MM.1S (cell line): Measurements from ENCODE around the gene ATN1.

ENCODE experiments used
- DNase-seq: peaks from one replicate; pipeline ENCODE4 v3.0.0-alpha.2; 2015
- H2AFZ ChIP-seq: fragments of 300-600 bp; sonication (generic); 2 replicates; pipeline ENCODE4 v1.6.0; 2016; ENCODE audit warnings: antibody characterized with exemption, low read length
- H3F3A ChIP-seq: fragments of 300-600 bp; sonication (generic); 2 replicates; pipeline ENCODE4 v1.6.1; 2016; ENCODE audit warnings: mild to moderate bottlenecking, antibody characterized with exemption, low read length, moderate library complexity, mixed read lengths; ENCODE audit not compliant: insufficient read depth
- H3K27ac ChIP-seq: fragments of 300-600 bp; sonication (generic); 2 replicates; pipeline ENCODE4 v1.5.1; 2016; ENCODE audit warnings: mild to moderate bottlenecking, low read length
- H3K27me3 ChIP-seq: fragments of 300-600 bp; sonication (generic); replicated peaks from 2 replicates; pipeline ENCODE4 v1.6.0; 2016; ENCODE audit warnings: low read length; ENCODE audit not compliant: insufficient read depth
- H3K36me3 ChIP-seq: fragments of 300-600 bp; sonication (generic); replicated peaks from 2 replicates; pipeline ENCODE4 v1.6.1; 2016; ENCODE audit warnings: mild to moderate bottlenecking, low read length, mixed read lengths; ENCODE audit not compliant: insufficient read depth
- H3K4me1 ChIP-seq: fragments of 300-600 bp; sonication (generic); 2 replicates; pipeline ENCODE4 v1.6.1; 2016; ENCODE audit warnings: low read length, mixed read lengths
- H3K4me2 ChIP-seq: fragments of 300-600 bp; sonication (generic); 2 replicates; pipeline ENCODE4 v1.6.0; 2016; ENCODE audit warnings: low read depth, low read length
- H3K4me3 ChIP-seq: fragments of 300-600 bp; sonication (generic); 2 replicates; pipeline ENCODE4 v1.5.1; 2016; ENCODE audit warnings: low read length, mixed read lengths
- H3K79me2 ChIP-seq: fragments of 300-600 bp; sonication (generic); 2 replicates; pipeline ENCODE4 v1.6.1; 2016; ENCODE audit warnings: mixed run types, low read length, mixed read lengths
- H3K9ac ChIP-seq: fragments of 300-600 bp; sonication (generic); 2 replicates; pipeline ENCODE4 v1.6.1; 2016; ENCODE audit warnings: low read length, mixed read lengths
- H3K9me2 ChIP-seq: fragments of 300-600 bp; sonication (generic); replicated peaks from 2 replicates; pipeline ENCODE4 v1.6.1; 2016; ENCODE audit warnings: mild to moderate bottlenecking, low read length, mixed read lengths; ENCODE audit not compliant: insufficient read depth
- H3K9me3 ChIP-seq: fragments of 300-600 bp; sonication (generic); replicated peaks from 2 replicates; pipeline ENCODE4 v1.6.1; 2016; ENCODE audit warnings: mild to moderate bottlenecking, low read length, mixed read lengths; ENCODE audit not compliant: insufficient read depth
- H4K20me1 ChIP-seq: fragments of 300-600 bp; sonication (generic); 2 replicates; pipeline ENCODE4 v1.6.1; 2016; ENCODE audit warnings: mild to moderate bottlenecking, low read length, moderate library complexity, mixed read lengths; ENCODE audit not compliant: insufficient read depth
- EZH2 ChIP-seq: fragments of 300-600 bp; sonication (generic); optimal IDR thresholded peaks from 2 replicates; pipeline ENCODE3; 2017; ENCODE audit warnings: low read depth, mild to moderate bottlenecking, antibody characterized with exemption, low read length, mixed read lengths
- EZH2phosphoT487 ChIP-seq: fragments of 300-600 bp; sonication (generic); IDR thresholded peaks from 2 replicates; pipeline ENCODE4 v1.6.1; 2018; ENCODE audit warnings: antibody characterized with exemption, low read length
- TF ChIP-seq, protein P1 (sequence below): fragments of 300-600 bp; sonication (generic); IDR thresholded peaks from 2 replicates; pipeline ENCODE4 v1.5.1; 2016; ENCODE audit warnings: antibody characterized with exemption, low read length, mixed read lengths

ATN1 gene

DNA sequence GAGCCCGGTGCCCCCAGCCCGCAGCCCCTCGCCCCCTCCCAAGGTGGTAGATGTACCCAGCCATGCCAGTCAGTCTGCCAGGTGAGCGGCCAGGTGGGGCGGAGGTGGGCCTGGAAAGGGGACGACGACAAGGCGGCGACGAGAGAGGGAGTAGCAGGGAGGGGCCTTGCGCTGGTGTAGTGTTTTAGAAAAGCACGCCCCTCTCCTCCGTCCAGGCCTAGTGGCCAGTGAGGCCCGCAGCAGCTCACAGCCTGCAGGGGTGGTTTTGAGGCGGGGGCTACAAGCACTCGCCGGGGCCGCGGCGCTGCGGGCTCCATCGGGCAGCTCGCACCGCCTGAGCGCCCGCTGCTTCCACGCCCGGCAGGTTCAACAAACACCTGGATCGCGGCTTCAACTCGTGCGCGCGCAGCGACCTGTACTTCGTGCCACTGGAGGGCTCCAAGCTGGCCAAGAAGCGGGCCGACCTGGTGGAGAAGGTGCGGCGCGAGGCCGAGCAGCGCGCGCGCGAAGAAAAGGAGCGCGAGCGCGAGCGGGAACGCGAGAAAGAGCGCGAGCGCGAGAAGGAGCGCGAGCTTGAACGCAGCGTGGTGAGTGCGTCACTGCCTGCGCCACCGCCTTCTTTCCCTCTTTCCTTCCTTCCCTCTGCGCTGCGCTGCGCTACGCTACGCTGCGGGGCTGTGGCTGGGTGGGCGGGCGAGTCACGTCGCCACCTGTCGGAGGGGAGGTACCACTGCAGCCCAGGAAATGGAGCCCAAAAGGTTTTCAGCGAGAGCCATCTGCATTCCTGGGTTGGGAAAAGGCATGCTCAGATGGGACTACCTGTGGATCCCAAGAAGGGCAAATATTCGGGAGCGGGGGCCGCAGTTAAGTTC lies 10.0 kb downstream of the ATN1 start:
- no peaks in the 10 kb centered on the region for H3K9me3 ChIP-seq
- peak overlapping the region; percentile 88 for H3K27ac ChIP-seq
- no peaks in the 10 kb centered on the region for H4K20me1 ChIP-seq
- peaks cover 8% of the 10 kb centered on the region; the same call in 1 of the 2 replicates for H3F3A ChIP-seq
- no peaks in the 10 kb centered on the region for H3K36me3 ChIP-seq
- H3K4me1 ChIP-seq: peaks cover 8% of the 10 kb centered on the region; the same call in 1 of the 2 replicates
- TF ChIP-seq, protein P1, sequence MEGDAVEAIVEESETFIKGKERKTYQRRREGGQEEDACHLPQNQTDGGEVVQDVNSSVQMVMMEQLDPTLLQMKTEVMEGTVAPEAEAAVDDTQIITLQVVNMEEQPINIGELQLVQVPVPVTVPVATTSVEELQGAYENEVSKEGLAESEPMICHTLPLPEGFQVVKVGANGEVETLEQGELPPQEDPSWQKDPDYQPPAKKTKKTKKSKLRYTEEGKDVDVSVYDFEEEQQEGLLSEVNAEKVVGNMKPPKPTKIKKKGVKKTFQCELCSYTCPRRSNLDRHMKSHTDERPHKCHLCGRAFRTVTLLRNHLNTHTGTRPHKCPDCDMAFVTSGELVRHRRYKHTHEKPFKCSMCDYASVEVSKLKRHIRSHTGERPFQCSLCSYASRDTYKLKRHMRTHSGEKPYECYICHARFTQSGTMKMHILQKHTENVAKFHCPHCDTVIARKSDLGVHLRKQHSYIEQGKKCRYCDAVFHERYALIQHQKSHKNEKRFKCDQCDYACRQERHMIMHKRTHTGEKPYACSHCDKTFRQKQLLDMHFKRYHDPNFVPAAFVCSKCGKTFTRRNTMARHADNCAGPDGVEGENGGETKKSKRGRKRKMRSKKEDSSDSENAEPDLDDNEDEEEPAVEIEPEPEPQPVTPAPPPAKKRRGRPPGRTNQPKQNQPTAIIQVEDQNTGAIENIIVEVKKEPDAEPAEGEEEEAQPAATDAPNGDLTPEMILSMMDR: peak; percentile 94
- no peak for TF ChIP-seq EZH2phosphoT487
- no peak for TF ChIP-seq EZH2
- no peaks in the 10 kb centered on the region for H3K9me2 ChIP-seq
- H3K9ac ChIP-seq: peak overlapping the region; percentile 95
- H3K79me2 ChIP-seq: peaks cover 29% of the 10 kb centered on the region
- H3K4me3 ChIP-seq: peak overlapping the region; percentile 67
- peak; percentile 97 for DNase-seq
- peak overlapping the region; percentile 47; the same call in 1 of the 2 replicates for H2AFZ ChIP-seq
- no peaks in the 10 kb centered on the region for H3K27me3 ChIP-seq
- peak overlapping the region; percentile 76 for H3K4me2 ChIP-seq

DNA sequence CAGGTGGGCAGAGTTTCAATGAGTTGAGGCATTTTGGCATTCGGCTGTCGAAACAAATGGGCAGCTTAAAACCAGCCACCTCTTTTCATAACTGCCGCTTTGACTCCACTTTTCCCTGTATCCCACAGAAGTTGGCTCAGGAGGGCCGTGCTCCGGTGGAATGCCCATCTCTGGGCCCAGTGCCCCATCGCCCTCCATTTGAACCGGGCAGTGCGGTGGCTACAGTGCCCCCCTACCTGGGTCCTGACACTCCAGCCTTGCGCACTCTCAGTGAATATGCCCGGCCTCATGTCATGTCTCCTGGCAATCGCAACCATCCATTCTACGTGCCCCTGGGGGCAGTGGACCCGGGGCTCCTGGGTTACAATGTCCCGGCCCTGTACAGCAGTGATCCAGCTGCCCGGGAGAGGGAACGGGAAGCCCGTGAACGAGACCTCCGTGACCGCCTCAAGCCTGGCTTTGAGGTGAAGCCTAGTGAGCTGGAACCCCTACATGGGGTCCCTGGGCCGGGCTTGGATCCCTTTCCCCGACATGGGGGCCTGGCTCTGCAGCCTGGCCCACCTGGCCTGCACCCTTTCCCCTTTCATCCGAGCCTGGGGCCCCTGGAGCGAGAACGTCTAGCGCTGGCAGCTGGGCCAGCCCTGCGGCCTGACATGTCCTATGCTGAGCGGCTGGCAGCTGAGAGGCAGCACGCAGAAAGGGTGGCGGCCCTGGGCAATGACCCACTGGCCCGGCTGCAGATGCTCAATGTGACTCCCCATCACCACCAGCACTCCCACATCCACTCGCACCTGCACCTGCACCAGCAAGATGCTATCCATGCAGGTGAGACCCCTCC lies 10.8 kb downstream of the ATN1 start:
- peak overlapping the region; percentile 11; the same call in 1 of the 2 replicates for H3K4me3 ChIP-seq
- H4K20me1 ChIP-seq: no peaks in the 10 kb centered on the region
- H3K79me2 ChIP-seq: peaks cover 21% of the 10 kb centered on the region
- H3F3A ChIP-seq: peaks cover 15% of the 10 kb centered on the region
- no peak for DNase-seq
- peak overlapping the region; percentile 42; the same call in 1 of the 2 replicates for H3K4me2 ChIP-seq
- TF ChIP-seq EZH2phosphoT487 (no peak), EZH2 (no peak)
- TF ChIP-seq, protein P1: no peak
- H3K9me3 ChIP-seq: no peaks in the 10 kb centered on the region
- H3K27ac ChIP-seq: peak overlapping the region; percentile 88; the same call in 1 of the 2 replicates
- H3K36me3 ChIP-seq: no peaks in the 10 kb centered on the region
- H2AFZ ChIP-seq: no peak overlapping the region
- H3K9ac ChIP-seq: peak overlapping the region; percentile 44
- no peaks in the 10 kb centered on the region for H3K9me2 ChIP-seq
- H3K27me3 ChIP-seq: no peaks in the 10 kb centered on the region
- H3K4me1 ChIP-seq: peaks cover 8% of the 10 kb centered on the region; the same call in 1 of the 2 replicates

DNA sequence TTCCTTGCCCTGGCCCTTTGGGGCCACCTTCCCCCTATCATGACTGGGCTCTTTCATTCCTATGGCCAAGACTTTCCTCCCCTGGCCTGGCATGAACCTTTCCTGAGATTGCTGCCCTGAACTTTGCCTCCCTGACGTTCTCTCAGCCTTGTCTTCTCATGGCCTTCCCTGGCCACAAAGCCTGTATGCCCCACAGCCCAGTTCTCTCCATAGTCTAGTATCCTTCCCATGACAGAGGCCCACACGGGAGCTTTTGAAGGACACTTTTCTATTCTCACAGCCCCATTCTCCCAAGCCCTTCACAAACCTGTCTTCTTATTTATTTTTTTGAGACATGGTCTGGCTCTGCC lies 11.4 kb downstream of the ATN1 start:
- H3K4me3 ChIP-seq: no peak overlapping the region
- no peak overlapping the region for H2AFZ ChIP-seq
- H3K79me2 ChIP-seq: peaks cover 19% of the 10 kb centered on the region
- no peaks in the 10 kb centered on the region for H4K20me1 ChIP-seq
- H3K27me3 ChIP-seq: no peaks in the 10 kb centered on the region
- H3K4me1 ChIP-seq: peaks cover 8% of the 10 kb centered on the region; the same call in 1 of the 2 replicates
- no peak for DNase-seq
- no peaks in the 10 kb centered on the region for H3K36me3 ChIP-seq
- H3K4me2 ChIP-seq: no peak overlapping the region
- no peak overlapping the region for H3K9ac ChIP-seq
- no peaks in the 10 kb centered on the region for H3K9me3 ChIP-seq
- H3F3A ChIP-seq: peaks cover 19% of the 10 kb centered on the region
- TF ChIP-seq EZH2phosphoT487 (no peak), EZH2 (no peak)
- TF ChIP-seq, protein P1: no peak
- no peak overlapping the region for H3K27ac ChIP-seq
- no peaks in the 10 kb centered on the region for H3K9me2 ChIP-seq
